ENCODE results near the gene CHST13.

The CHST13 gene

GRCh38 chr3:126577261-126577660, 53.3 kb downstream of the CHST13 start (continued):
- TF ChIP-seq ZNF354C (tag by site-specific recombination; IDR thresholded peaks at IDR 0.05; ENCODE audit: borderline replicate concordance, low read depth): no peak
- TF ChIP-seq ZSCAN16 (tag by site-specific recombination; IDR thresholded peaks at IDR 0.05): no peak
- TF ChIP-seq, protein P1, sequence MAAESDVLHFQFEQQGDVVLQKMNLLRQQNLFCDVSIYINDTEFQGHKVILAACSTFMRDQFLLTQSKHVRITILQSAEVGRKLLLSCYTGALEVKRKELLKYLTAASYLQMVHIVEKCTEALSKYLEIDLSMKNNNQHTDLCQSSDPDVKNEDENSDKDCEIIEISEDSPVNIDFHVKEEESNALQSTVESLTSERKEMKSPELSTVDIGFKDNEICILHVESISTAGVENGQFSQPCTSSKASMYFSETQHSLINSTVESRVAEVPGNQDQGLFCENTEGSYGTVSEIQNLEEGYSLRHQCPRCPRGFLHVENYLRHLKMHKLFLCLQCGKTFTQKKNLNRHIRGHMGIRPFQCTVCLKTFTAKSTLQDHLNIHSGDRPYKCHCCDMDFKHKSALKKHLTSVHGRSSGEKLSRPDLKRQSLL (tag by site-specific recombination; IDR thresholded peaks at IDR 0.05): no peak

DNA sequence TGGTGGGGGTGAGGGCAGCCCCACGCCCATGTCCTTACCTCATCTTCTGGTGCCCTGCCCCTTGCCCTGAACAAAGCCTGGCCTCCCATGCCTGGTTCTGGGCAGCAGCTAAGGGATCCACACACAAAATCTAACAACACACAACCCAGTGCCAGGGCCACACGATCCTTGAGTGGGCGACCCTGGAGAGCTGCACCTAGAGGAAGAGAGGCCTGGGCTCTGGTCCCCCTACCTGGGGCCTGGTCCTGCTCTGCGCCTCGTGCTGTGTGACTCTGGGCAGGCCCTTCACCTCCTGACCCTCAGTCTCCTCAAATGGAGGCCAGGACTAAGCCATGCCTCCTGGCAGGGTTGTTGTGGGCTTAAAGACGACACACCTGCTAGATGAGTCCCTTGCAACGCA, 54.7 kb downstream of the CHST13 start:
- Histone ChIP-seq H3K9me3 (ENCODE audit: control insufficient read depth, insufficient read depth, low read depth, low read length) (no peaks in the 10 kb centered on the region), H3K27ac (ENCODE audit: extremely low read depth, low read depth, low read length) (no peak overlapping the region), H3K4me3 (ENCODE audit: low read depth, low read length) (no peak overlapping the region), H3K4me1 (ENCODE audit: control insufficient read depth, insufficient read depth, low read length) (no peaks in the 10 kb centered on the region), H3K36me3 (ENCODE audit: control insufficient read depth in 2 of 2, insufficient read depth in 1 of 2, low read length in 2 of 2) (no peaks in the 10 kb centered on the region)
- POLR2A ChIA-PET: no interaction called here
- CTCF ChIA-PET: no interaction called here
- TF ChIP-seq ZNF341 (tag by site-specific recombination; IDR thresholded peaks at IDR 0.05; ENCODE audit: low read depth) (no peak), EGR2 (tag by site-specific recombination; IDR thresholded peaks at IDR 0.05; ENCODE audit: low read depth) (no peak), KLF7 (tag by site-specific recombination; IDR thresholded peaks at IDR 0.05; ENCODE audit: borderline replicate concordance) (no peak), WT1 (tag by site-specific recombination; IDR thresholded peaks at IDR 0.05) (no peak), ZNF791 (tag by site-specific recombination; IDR thresholded peaks at IDR 0.05) (no peak), SP2 (tag by site-specific recombination; IDR thresholded peaks at IDR 0.05) (no peak), KLF17 (tag by site-specific recombination; IDR thresholded peaks at IDR 0.05) (no peak), KLF8 (tag by site-specific recombination; IDR thresholded peaks at IDR 0.05) (no peak), ZNF211 (tag by site-specific recombination; IDR thresholded peaks at IDR 0.05; ENCODE audit: low read depth) (no peak), ZNF350 (tag by site-specific recombination; IDR thresholded peaks at IDR 0.05) (no peak), MEIS1 (CRISPR knock-in tag; IDR thresholded peaks at IDR 0.05; ENCODE audit: borderline replicate concordance) (no peak), ZNF26 (tag by site-specific recombination; IDR thresholded peaks at IDR 0.05) (no peak), ZNF549 (tag by site-specific recombination; IDR thresholded peaks at IDR 0.05) (no peak), ZNF623 (tag by site-specific recombination; IDR thresholded peaks at IDR 0.05) (no peak), KLF1 (tag by site-specific recombination; IDR thresholded peaks at IDR 0.05) (no peak), SETDB1 (IDR thresholded peaks at IDR 0.05; ENCODE audit: insufficient read length, low read length) (no peak)
- TF ChIP-seq, protein P1 (tag by site-specific recombination; IDR thresholded peaks at IDR 0.05): no peak
- TF ChIP-seq, protein P2, sequence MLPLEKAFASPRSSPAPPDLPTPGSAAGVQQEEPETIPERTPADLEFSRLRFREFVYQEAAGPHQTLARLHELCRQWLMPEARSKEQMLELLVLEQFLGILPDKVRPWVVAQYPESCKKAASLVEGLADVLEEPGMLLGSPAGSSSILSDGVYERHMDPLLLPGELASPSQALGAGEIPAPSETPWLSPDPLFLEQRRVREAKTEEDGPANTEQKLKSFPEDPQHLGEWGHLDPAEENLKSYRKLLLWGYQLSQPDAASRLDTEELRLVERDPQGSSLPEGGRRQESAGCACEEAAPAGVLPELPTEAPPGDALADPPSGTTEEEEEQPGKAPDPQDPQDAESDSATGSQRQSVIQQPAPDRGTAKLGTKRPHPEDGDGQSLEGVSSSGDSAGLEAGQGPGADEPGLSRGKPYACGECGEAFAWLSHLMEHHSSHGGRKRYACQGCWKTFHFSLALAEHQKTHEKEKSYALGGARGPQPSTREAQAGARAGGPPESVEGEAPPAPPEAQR (tag by site-specific recombination; IDR thresholded peaks at IDR 0.05): no peak
- TF ChIP-seq, protein P3, sequence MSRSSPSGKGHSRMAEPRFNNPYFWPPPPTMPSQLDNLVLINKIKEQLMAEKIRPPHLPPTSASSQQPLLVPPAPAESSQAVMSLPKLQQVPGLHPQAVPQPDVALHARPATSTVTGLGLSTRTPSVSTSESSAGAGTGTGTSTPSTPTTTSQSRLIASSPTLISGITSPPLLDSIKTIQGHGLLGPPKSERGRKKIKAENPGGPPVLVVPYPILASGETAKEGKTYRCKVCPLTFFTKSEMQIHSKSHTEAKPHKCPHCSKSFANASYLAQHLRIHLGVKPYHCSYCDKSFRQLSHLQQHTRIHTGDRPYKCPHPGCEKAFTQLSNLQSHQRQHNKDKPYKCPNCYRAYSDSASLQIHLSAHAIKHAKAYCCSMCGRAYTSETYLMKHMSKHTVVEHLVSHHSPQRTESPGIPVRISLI (tag by site-specific recombination; IDR thresholded peaks at IDR 0.05): no peak
